ENCODE results near the gene SEPTIN8. TPM values are rescaled to one million over a fixed set of nuclear protein-coding genes. Genes with fewer than 3 reads are reported as not detected.

The SEPTIN8 gene
- total RNA-seq, 1 donor from 2014 or later: 30.4 TPM

DNA sequence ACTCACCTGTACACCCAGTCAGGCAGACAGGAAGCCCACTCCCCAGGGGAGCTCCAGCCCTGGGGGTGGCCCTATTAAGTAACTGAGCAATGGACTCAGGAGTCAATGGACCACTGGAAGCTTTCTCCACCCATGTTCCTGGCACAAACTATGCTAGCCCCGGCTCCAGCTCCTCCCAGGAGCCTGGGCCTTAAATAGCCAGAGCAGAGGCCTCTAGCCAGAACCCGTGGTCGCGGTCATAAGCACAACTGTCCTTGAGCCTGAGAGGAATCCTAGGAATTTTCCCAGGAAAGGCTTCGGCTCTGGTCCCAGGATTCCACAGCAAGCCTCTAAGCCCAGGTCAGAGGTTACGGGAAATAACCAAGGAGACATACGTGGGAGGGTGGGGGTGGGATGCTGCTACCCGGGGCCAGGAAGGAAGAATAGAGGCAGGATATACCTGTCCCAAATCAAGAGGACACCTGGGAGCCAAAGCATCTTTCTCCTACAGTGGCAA, 5.5 kb downstream of the SEPTIN8 start:
- peak; percentile 68 for DNase-seq
- intact Hi-C loops (cut with micrococcal nuclease): no loop called here
- ATAC-seq: peak; percentile 62

DNA sequence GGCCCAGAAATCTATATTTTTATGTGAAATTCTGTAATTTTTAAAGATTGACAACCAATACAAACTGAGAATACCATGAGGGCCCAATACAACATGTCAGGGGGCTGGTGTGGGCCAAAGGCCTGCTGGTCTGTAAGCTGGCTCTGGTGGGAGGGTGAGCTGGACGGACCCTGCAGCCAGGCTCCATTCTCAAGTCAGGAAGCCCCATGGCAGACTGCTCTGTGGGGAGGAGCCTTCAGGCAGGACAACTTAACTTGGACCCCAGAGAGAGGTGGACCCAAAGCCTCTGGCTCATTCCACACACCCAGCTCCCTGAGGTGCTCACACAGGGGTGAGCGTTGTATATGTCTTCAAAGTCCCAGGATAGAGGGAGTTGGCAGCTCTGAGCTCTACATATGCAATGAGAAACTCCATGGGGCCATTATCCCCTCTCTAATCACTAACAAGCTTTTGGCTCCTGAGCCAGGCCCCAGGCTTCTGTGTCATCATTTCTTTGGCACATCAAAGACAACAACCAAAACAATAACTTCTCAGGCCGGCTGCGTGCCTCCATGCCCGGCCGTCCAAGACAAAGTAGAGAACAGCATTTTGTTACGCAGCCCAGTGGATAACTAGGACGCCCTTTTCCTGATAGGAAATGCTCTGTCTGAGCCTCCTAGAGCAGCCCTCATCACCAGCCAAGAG, 6.4 kb downstream of the SEPTIN8 start:
- DNase-seq: no peak
- intact Hi-C loops (cut with micrococcal nuclease): no loop called here
- no peak for ATAC-seq

DNA sequence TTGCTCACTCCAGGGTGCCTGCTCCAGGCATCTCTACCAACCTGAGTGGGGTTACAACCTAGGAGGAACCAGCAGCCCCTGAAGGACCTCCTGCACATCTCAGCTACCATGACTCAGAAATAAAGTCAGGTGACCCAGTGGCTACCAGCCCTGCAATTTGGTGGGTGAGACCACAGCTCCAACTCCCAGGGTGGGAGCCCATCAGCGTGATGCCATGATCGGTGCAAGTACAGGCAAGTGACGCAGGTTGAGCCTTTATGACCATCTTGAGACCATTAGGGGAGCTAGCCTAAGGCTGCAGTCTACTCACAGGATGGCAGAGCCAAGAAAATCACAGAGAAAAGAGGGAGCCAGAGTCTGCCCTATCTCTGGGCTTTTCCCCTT, 8.6 kb downstream of the SEPTIN8 start:
- no peak for ATAC-seq
- intact Hi-C loops (cut with micrococcal nuclease): no loop called here
- no peak for DNase-seq

DNA sequence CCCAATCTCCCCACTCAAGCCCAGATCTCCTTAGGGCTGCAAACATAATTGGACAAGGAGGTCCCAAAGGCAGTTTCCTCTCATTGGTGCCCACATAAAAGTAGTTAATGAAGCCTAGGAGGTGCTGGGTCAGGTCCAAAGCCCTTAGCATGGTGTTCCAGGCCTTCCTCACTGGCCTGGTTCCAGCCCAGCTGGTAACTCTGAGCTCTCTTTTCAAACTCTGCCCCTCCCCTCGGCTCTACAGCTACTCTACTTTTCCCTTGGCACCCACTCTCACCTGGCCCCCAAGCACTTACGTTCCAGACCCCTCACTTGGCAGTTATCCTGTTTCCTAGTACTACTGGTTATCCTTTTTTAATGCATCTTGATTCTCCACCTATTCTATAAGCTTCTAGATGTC, 9.9 kb downstream of the SEPTIN8 start:
- intact Hi-C loops (cut with micrococcal nuclease): no loop called here
- ATAC-seq (peak; percentile 19), DNase-seq (peak; percentile 56)

DNA sequence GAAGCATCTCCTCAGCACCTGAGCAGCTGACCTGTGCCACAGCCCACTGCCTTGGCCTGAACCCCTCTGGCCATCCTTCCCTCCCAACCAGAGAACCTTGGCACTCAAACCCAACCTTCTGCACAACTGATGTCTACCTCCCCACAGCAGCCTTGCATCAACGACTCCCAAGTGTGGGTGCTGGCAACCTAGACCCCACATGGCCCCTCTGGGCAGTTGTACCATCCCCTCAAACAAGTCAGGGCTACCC, 10.3 kb downstream of the SEPTIN8 start:
- no peak for ATAC-seq
- DNase-seq: no peak
- intact Hi-C loops (cut with micrococcal nuclease): no loop called here

DNA sequence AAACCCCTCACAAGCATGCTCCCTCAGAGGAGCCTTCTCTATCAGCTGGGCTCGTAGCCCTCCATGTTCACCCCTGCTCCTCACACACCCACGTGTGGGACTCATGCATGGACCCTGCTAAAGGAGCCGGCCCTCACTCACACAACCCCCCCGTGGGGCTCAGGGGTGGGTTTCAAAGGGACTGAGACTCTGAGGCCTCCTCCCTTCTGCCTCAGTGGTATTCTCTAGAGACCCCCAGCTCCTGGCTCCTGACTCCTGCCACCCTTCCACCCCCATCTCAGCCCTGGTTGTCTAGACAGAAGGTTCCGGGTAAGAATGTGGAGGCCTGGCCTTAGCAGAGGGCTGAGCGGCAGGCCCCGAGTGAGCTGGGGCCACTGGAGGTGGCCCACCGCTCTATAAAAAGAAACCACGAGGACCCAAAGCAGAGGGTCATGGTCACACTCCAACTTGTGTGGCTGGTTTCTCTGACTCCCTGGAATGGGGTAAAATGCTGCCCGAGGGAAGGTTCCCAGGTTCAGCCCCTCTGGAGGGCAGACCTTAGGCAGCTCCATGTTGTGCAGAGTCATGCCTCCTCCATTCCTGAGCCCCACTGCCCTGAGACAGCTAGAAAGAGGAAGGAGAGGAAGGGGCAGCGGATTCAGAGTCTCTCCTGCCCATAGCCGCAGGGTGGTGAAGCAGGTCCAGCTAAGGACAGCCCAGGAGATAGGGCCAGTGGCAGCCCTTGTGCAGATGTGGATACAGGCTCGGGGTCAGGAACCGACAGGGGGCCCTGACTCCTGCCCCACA, 10.8 kb downstream of the SEPTIN8 start:
- intact Hi-C loops (cut with micrococcal nuclease): no loop called here
- DNase-seq (no peak), ATAC-seq (no peak)

DNA sequence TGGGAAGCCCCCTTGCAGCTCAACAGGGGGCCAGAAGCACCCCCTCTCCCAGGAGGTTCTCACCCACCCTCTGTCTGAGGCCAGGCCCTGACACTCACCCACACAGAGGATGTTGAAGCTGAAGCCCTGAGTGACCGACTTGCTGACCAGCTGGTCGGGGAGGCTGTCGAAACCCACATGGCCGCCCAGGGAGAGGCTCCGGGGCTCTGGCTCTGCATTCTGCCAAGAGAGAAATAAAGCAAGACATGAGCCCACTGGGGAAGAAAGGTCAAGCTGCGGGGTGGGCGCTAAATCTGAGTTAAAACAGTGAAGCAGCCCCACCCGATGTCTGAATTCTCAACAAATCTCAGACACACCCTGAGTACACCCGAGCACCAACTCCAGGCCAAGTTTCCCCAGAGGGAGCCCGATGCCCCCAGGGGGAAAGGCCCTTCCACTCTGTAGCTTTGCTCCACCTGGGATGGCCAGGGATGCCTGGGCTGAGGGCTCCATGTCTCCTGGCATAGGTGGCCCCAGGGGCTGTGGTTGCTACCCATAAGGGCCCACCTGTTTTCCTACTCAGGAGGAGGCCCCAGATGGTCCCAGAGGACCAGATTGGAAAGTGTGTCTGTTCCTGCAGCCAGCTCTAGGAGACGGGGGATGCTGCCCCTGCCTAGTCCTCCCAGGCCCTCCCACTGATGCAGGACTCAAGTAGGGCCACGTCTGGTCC, 11.6 kb downstream of the SEPTIN8 start:
- ATAC-seq (peak; percentile 47), DNase-seq (peak; percentile 55)
- intact Hi-C loops (cut with micrococcal nuclease): no loop called here

DNA sequence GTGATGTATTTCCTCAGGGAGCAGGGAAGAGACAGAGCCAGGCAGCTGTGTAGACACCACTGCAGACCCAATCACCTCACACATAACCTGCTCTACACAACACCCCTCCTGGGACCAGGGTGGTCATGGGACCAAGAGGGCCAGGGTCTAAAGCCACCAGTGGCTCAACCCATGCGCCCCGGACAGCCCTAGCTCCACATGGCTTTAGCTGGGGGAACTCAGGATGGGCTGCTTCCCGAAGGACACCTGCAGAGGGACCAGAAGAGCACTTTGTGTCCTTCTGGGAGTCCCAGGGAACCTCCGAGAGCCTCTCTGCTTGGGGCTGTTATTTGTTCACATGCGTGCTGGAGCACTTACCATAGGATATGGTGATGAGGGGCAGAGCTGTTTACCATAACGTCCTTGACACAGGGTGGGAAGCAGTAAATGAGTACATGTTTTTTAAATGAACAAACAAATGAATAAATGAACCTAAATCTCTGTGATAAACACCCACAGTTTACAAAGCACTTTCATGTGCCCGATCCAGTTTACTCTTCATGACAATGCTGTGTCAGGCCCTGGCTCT, 12.3 kb downstream of the SEPTIN8 start:
- ATAC-seq (no peak), DNase-seq (no peak)
- intact Hi-C loops (cut with micrococcal nuclease): no loop called here

DNA sequence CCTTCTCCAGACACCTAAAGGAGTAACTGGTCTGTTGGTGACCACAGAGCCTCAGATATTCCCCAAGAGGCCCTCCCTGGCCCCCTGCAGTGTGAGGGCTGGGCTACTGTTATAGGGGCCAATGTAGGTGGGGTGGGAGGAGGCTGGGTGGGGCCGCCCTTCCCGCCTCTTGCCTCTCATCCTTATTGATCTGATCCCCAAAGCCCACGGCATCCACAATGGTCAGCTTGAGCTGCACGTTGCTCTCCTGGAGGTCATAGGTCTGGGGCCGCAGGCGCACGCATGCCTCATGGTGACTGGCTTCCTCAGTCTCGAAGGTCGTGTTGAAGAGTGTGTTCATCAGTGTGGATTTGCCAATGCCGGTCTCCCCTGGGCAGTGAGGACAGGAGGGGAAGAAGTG, 13.0 kb downstream of the SEPTIN8 start:
- intact Hi-C loops (cut with micrococcal nuclease): no loop called here
- no peak for ATAC-seq
- no peak for DNase-seq

DNA sequence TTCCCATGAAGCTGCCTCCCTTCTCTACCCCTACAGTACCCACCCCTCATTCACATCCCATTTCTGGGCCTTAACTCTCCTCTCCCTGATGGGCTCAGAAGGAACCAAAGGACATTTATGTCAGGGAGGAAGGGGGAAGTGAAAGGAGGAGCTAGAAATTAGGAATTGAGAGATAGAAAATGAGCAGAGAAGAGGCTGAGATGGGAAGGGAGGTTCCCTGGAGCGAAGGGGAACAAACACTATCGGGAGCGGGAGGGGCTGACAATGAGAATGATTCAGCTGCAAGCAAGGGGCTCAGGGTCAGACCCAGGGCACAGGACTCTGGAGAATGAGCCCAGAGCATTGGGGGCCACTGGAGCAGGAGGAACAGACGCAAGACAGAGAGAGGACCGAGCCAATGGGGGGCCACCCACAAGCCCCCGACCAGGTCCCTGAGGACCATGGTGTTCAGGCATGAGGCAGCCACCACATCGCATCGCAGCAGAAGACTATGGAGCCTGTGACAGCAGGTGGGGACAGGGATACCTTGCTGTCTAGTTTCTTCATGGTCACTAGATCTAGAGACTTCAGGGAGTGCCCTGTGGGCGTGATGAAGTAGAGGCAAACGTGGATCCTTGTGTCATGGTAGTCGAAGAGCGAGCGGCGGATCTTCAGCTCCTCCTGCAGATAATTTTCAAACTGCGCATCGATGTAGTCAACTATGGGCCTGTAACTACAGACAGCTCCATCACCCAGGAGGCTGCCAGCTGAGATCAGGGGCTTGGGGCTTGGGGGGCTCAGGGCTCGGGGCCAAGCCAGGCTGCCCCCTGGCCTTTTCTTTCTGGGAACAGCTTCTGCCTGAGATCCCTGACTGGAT, 13.6 kb downstream of the SEPTIN8 start:
- ATAC-seq: no peak
- intact Hi-C loops (cut with micrococcal nuclease): no loop called here
- DNase-seq: no peak

DNA sequence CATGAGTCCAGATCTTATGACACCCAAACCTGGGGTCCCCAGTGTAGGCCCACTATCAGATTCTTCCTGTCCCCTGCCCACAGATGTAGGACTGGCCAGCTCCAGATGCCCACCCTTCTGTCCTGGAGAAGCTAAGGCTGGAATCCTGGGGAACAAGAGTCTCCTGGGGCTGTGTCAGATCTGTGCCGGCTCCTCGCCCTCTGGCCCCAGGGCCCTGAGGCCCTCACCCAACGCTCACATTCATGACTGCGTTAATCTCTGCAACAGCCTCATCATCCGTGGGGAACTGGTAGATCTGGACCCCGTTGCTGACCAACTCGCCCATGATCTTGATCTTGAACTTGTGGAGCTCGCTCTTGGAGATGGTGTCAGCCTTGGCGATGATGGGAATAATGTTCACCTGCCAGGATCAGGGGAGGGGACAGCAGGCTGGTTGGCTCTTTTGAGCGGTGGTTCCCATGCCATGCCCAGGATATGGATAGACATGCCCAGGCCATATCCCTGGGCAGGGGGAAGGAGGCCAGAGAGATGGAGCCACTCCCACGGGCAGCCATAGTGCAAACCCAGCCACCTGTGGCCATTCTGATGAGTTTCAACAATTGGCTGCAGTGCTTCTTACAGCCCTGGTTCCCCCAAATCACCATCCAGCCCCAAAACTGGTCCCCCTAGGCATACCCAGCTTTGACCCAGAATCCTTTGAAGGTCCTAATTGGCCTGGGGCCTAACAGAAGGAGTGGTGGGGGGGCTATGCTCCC, 14.6 kb downstream of the SEPTIN8 start:
- DNase-seq: no peak
- ATAC-seq: no peak

DNA sequence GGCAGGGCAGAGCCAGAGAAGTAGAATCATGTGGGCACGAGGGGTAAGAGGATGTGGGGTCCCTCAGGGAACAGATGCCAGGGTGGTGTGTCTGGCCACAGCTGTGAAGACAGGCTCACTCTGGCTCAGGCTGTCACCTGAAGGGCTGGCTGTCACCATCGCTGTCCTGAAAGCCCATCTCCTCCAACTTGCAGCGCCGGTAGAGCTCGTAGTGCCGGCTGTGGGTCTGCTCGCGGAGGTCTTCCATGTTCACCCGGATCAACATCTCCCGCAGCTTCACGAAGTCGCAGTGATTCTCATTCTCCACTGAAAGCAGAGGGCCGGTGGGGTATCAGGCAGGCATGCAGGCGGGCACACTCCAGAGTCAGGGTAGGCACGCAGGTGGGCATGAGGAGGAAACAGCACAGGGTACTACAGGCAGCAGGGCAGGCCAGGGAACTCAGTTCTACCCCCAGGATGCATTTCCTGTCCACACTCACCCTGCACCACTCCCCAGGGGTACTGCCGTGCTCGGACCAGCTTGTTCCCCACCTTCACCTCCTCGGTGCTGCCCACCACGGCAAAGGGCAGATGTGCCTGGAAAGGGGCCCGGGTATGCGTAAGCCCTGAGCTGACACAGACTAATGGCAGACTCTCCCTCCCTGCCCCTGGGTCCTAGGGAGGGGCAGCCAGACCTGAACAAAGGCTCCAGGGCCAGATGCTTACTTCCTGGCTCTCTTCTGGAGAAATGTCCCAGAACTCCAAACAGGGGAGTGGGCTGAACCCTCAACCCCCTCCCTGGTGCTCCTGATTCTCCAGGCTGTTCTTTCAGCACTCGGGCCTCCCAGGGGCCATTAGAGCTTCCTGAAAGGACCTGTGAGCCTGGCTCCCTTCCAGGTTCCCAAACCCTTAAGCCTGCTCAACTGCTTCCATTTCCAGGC, 15.5 kb downstream of the SEPTIN8 start:
- intact Hi-C loops (cut with micrococcal nuclease): no loop called here
- no peak for DNase-seq
- ATAC-seq: no peak

More for the DNA sequence above, 14.6 kb downstream of the SEPTIN8 start:
- intact Hi-C loops (cut with micrococcal nuclease): no loop called here

DNA sequence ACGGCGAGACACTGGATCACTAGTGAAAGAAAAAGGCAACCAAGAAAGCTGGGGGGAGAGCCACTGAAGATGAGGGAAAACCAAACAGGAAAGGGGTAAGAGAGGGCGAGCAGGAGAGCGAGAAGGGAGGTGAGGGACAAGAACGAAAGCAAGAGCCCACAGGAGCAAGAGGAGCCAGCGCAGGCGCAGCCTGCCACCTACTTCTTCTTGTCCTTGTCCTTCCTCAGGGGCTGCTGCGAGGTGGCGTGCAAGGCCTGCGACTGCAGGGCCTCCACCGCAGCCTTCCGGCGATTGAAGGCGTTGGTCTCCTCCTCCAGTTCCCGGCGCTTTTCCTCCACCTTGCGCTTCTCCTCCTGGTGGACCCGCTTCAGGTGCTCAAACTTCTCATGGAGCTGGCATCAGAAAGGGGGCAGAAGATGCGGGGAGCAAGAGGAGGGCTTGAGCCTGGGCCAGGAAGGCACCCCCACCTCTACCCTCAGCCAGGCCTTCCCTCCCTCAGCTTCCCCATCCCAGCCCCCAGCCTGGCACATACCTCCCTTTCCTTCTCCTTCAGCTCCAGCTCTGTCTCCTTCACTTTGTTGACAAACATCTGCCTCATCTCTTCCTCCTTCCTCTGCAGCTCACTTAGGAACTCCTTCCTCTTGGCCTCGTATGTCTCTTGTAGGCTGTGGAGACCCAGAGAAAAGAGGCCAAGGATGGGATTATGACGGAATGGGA, 16.3 kb downstream of the SEPTIN8 start:
- no peak for DNase-seq
- intact Hi-C loops (cut with micrococcal nuclease): no loop called here

DNA sequence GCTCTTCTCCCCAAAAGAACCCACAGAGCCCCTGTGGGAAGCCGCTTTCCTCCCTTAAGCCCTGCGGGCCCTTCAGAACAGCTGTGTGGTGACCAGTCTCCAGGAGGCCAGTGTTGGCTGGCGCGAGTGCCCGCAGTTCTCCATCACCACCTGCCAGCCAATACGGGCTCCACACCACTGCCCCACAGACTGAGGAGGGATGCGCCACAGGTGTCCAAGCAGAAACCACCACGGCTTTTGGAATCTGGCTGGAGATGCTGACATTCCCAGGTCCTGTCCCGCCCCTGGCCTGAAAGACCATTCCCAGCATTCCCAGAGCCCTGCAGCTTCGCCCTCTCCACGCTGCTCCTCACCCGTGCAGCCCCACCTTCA, 17.0 kb downstream of the SEPTIN8 start:
- intact Hi-C loops (cut with micrococcal nuclease): no loop called here
- DNase-seq (no peak), ATAC-seq (no peak)

More for the DNA sequence above, 16.3 kb downstream of the SEPTIN8 start:
- ATAC-seq: no peak

DNA sequence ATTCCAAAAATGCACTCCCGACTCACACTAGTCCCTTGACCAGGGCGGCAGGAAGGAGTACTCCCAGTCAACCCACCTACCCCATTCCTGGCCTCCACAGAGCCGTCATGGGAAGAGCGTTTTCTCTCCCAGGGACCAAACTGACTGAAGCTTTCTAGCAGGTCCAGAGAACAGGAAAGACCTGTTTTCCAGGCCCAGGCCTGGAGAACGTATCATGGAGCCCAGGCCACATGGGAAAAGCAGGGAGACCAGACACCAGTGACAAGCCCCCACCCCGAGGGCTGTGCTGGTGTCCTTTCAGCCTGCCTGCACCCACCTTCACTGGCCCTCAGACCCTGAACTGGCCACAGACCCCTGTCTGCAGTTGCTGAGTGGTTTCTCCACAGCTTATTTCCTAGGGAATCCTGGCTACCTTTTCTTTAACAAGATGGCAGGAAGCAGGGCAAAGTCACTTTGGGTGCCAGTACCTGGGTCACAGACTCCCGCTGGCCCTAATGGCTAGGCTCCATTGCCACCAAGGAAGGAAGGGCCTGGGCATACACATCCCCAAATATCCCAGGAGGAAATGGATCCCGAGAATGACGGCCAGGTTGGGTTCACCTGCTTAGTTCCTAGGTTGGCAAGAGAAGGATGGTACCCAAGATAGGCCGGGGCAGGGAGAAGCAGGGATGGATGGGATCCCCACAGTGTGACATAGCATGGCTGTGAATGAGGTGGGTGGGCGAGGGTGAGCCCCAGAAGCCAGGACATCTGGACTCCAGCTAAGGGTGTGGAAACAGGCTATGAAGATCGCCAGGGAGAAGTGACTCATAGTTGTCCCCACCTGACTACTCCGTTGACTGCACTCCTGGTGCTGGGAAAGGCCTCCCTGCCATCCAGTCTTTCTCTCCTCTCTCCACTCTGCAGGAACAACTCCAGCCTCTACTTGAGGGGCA, 17.7 kb downstream of the SEPTIN8 start:
- intact Hi-C loops (cut with micrococcal nuclease): no loop called here
- no peak for ATAC-seq
- no peak for DNase-seq

DNA sequence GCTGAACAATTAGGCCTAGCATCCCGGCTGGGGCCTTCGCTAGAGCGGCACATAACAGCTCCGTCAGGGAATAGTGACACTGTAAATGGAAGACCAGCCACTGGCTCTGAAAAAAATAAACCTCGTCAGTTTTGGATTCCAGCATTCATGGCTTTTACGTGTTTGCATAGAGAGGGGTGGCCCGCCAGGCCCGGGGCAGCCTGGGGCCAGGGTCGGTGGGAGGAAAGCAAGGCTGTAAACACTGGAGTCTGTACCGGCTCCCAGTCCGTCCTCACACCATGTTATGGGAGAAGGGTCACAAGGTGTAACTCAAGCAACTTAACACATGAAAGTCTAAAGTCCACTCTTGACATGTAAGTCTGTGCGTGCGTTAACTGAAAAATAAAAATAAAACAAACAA, 18.6 kb downstream of the SEPTIN8 start:
- intact Hi-C loops (cut with micrococcal nuclease): no loop called here
- ATAC-seq: no peak
- no peak for DNase-seq

All from left ventricle myocardium superior (tissue), 1 donor.